Glomerular endothelial cell (primary cell): ENCODE data around the gene BRF1. TPM values are rescaled to one million over a fixed set of nuclear protein-coding genes. Genes with fewer than 3 reads are reported as not detected.

Experiments
- DNase-seq: peaks from one replicate; pipeline ENCODE4 v3.0.0-alpha.2; 2011; ENCODE audit warnings: low read depth, low spot score; ENCODE audit errors: extremely low read depth
- total RNA-seq: library from RNA; depleted of rRNA; stranded (reverse); fragments of >200 nt; gene quantifications from 2 replicates; pipeline ENCODE4 v1.2.3, GENCODE V29; 2015

BRF1 gene
- total RNA-seq, 1 donor from 2014 or later = 63.4 TPM

DNA sequence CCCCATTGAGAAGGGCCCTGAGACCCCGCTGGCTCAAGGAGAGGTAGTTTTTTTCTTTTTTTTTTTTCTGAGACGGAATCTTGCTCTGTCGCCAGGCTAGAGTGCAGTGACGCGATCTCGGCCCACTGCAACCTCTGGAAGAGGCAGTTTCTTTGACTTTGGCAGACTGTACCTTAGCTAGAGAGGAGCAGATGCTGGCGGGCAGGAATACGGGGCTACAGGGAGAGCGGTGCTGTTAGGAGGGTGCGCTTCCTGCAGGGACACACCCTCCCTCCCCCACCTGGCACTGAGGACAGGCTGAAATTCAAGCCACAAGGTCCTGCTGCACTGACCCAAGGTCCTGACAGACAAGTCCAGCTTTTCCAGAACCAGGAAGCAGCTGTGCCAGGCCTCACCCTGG, 87.4 kb downstream of the BRF1 start:
- no peak for DNase-seq

DNA sequence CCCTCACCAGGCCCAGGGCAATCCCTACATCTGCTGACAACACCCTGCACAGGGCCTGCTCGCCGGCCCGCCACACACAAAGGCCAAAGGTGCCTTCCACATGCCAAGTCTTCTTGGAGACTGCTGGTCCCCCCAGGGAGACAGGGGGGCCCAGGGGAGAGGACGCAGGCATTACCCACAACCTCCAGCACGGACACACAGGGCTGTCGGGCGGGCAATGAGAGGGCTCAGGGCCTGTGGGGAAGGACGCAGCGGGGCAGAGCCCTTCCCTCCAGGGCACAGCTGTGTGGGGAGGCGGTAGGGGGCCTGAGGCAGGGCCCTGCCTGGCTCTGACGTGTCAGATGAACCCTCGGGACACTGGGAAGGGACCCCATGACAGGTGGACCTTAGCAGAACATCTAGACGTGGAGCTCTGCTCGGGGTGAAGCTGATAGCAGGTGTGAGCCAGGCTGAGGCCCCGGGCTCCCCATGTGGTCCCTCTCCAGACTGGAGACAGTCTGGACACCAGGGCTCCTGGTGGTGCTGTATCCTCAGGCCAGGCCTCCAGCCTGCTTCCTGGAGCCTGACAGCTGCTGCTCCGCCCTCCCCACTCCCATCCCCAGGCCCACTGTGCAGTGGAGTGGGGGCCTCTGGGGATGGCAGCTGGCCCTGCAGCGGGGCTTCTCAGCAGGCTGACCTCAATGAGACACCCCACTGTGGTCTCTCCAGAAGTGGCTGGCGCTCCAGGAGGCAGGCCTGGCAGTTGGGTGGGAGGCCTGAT, 88.1 kb downstream of the BRF1 start:
- no peak for DNase-seq

GRCh38 chr14:105211758-105212089, 89.1 kb downstream of the BRF1 start:
- no peak for DNase-seq

DNA sequence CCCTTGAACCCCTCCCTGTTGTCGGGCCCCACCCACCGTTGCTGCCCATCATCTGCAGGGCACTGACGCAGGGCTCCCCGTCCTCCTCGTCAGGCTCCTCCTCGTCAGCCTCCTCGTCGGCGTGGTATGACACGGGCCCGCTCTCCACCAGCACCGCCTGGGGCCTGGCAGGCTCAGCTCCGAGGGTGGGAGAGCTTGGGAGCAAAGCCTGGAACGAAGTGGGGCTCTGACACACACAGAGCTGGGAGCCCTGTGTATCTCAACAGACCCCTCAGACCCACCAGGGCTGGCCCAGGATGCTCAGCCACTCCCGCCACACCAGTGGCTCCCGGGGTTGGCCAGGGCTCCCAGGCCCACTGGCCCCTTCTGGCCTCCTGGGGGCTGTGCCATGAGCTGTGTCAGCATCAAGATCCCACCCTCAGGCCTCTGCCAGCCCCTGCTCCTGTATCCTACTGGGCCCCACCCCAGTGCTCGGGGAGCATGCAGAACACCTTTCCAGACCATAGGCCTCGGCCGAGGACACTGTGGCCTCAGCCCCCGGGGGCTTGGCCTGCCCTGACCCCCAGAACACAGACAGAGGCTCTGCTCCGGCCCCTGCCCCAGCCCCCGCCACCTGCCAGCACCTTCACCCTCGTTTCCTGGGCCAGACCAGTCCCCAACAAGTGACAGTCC, 89.6 kb downstream of the BRF1 start:
- no peak for DNase-seq

- DNase-seq = no peak
These were observed 90.4 kb downstream of the BRF1 start for GRCh38 chr14:105210266-105211025.

- no peak for DNase-seq
These were observed 91.2 kb downstream of the BRF1 start for GRCh38 chr14:105209646-105210045.

DNA sequence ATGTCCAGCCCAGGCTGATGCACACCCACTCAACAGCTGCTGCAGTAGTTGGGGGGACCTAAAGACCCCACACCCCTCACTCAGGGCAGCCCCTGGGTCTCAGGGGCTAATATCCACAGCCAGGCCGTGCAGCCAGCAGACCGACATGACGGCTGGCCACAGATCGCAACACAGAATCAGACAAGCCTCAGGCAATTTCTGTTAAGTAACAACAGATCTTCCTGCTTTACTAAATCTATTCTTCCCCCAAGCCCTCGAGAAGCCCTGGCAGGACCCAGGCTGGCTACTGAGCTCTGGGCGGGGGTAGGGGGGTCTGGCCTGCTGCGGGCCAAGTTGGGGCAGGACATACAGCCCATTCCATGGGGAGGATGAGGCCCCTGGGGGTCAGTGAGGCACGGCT, 91.7 kb downstream of the BRF1 start:
- DNase-seq = no peak

DNA sequence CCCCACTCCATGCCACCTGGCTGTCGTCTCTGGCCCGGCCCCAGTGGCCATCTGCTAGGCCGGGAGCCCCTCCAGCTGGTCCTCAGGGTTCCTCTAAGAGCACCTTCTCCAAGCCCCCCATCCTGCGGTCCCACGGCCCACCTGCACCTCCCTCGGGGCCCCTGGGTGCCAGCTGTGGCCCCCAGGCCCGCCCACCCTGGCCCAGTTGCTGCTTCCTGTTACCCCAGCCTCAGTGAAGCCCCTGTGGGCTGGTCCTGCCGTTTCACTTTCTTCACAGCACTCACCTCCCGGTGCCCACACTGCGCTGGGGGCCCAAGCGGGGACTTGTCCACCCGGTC, 92.1 kb downstream of the BRF1 start:
- DNase-seq = no peak

DNA sequence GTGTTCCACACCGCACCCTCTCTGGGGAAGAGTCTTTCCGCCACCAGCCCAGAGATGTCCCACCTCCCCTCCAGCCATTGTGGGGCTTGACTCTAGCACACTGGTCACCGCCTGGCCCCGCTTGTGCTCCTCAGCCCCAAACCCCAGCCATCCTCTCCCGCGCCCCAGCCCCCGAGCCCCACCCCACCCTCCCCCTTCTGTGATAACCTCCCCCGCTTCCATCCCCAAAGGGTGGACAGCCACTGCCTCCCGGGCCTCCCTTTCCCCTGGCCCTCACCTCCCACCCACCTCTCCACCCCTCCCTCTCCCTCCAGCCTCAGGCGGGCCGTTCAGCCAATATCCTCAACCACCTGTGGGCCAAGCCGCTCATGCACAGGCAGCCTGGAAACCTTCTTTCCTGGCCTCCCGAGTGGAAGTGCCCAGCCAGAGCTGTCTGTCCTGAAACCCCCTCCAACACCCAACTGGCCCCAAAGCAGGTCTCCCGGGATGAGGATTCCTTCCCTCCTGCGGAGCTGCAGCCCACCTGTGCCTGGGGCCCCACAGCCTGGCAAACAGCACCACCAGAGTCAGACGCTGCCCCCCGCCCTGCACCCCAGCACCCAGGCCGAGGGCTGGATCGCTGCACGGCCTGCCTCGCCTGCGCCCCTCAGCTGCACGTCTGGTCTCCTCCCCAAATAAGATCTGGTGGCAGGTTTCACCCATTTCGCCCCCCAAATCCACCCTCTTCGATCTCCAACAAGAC, 92.6 kb downstream of the BRF1 start:
- DNase-seq = no peak

GRCh38 chr14:105207460-105207901, 93.3 kb downstream of the BRF1 start:
- DNase-seq = no peak

- DNase-seq = no peak
These were observed 93.9 kb downstream of the BRF1 start for GRCh38 chr14:105206873-105207272.

- no peak for DNase-seq
These were observed 95.1 kb downstream of the BRF1 start for GRCh38 chr14:105205673-105206208.

DNA sequence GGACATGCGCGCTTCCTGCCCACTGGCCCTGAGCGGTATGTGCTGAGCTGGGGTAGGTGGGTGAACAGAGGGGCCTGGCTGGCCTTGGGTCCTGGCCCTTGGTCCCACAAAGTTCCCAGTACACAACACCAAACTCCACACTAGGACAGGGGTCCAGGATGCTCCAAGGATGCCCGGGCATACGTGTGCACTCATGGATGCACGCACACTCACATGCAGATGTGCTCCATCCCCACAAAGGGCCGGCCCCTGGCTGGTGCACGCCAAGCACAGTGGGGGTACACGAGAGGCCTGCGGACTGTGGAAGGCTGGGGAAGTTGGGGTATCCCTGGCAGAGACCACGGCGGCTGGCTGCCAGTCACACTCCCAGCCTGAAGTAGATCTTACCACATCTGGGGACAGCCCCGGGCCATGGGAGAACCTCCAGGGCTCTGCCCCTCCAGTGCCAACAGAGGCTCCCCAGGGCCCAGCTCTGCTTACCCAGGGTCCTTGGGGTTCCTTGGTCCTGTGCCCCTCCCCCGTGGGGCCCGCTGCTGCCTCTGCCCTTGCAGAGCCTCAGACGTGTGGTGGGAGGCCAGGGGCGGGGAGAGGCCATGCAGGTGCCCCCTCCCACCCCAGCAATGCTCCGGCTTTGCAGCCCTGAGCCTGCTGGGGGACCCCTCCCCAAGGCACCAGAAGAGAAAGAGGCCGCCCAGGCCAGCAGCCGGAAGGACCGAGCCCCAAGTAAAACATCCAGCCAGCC, 95.7 kb downstream of the BRF1 start:
- DNase-seq = no peak

DNA sequence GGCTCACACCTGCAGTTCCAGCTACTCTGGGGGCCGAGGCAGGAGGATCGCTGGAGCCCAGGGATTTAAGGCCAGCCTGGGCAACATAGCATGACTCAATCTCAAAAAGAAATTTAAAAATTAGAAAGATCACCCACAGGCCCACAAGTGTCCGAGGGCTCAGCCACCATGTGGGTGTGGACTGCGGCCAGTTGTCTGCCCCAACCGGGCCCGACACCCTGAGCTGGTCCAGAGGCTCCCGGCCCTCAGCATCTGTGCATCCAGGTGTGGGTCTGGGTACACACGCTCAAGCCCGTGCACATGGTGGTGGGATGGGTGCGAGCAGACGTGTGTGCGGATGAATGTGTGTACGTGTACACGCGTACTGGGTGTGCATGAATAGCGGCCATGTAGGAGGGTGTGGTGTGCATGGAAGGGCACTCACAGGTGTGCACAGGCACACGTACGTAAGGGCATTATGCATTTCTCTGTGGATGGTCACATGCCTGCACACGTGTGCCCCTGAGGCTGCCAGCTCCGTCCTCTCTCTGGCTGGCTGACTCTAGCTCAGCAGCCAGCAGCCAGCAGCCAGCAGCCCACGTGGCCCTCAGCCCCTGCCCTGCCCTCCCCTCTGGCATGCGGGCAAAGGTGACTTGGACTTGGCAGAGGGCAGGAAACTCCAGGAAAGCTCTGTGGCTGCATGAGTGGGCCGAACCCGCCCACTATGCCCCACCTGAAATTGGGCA, 96.4 kb downstream of the BRF1 start:
- DNase-seq = no peak

DNA sequence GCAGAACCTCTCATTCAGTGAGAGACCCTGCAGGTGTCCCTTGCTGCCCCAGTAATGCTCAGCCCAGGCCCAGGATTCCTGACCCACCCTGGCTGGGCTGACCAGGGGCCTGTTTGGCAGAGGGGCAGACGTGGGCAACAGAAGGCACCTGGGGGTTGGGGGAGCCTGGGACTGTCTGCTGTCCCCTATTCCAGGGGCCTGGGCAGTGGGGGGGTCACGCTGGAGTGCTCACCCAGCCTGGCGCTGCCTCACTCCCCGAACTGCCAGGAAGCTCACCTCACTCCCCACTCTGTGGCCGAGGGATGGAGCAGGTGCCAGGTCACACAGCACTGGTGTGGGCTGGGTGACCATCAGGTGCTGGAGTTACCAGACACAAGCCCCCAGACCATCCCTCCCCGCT, 97.1 kb downstream of the BRF1 start:
- DNase-seq = no peak

GRCh38 chr14:105203057-105203531, 97.7 kb downstream of the BRF1 start:
- no peak for DNase-seq

- DNase-seq = no peak
These were observed 98.8 kb downstream of the BRF1 start for GRCh38 chr14:105201925-105202513.

GRCh38 chr14:105201156-105201924, 99.5 kb downstream of the BRF1 start:
- no peak for DNase-seq
